EH (cell line): ENCODE data around the gene STPG1.

Experiments used
- DNase-seq: peaks from one replicate; pipeline ENCODE4 v3.0.0-alpha.2; 2015; ENCODE audit warnings: low read depth

The STPG1 gene

DNA sequence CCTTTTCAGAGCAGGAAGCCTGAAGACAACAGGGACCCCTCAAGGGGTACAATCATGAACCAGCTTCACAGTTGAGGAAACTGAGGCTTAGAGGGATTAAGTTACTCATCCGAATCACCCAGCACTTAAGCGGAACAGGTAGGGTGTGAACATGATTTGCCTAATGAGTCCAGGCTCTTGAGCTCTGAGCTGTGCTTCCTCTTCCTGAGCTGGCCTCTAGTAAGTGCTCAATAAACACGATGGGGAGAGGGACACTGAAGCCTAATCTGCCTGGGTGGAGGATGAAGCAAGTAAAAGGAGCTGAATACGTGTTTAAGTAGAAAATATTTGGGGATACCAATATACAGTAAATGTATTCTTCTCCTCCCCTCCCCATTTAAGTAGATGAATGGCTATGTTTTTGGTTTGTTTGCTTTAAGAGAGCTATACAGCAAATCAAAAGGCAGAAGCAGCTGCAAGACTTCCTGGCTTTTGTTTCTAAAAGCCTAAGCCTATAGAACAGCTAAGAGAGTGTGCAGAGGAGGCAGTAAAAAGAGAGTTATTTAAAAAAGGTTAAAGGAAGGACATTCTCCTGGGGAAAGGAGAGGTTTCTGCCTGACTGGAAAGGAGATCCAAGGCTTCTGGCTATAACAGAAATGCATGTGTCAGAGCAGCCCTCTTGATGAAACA lies 20.5 kb downstream of the STPG1 start:
- no peak for DNase-seq

DNA sequence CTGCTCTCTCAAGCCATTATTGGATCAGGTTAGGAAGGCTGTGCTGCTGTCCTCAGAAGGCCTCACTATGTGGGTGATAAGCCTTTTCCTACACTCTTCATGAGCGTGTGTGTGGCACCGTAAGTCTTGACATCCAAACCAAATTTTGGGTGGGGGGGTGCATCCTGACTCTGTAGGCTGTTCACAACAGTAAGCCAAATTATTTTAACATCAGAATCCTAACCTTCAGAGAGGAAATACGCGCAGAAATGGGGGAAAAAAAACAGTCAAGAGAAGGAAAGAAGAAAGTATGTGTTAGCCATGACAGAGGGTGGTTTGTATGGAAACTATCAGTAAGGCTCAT lies 21.0 kb downstream of the STPG1 start:
- DNase-seq, result no peak

DNA sequence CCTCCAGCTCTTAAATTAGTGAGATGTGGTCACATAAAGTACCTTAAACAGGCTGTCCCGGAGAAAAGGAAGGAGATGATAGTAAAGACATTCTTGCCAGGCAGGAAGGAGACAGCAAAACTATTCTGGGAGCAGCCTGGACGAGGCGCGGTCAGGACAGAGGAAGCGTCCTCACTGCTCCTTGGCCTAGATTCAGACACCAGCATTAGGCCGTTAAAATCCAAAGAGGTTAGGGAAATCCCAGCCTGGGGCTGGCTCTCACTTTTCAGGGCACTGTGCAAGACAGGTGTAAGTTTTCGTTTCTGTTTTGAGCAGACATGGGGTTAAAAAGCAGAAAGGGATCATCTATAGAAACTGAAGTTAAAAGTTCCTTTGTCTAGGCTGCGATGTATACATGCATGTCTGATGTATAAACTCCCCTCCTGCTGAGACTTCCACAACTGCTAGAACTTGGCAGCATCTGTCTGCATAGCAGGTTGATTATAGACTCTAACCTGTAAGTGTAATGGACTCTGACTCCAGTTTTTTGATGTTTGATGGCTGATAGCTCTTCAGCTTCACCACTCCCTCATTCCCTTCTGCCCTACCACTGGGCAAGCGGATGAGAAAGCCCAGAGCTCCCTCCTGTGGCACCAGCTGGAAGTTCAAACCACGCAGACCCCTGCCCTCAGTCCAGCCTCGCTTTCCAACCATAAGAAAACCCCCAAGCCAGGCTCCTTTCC lies 21.5 kb downstream of the STPG1 start:
- DNase-seq, result peak; percentile 64

DNA sequence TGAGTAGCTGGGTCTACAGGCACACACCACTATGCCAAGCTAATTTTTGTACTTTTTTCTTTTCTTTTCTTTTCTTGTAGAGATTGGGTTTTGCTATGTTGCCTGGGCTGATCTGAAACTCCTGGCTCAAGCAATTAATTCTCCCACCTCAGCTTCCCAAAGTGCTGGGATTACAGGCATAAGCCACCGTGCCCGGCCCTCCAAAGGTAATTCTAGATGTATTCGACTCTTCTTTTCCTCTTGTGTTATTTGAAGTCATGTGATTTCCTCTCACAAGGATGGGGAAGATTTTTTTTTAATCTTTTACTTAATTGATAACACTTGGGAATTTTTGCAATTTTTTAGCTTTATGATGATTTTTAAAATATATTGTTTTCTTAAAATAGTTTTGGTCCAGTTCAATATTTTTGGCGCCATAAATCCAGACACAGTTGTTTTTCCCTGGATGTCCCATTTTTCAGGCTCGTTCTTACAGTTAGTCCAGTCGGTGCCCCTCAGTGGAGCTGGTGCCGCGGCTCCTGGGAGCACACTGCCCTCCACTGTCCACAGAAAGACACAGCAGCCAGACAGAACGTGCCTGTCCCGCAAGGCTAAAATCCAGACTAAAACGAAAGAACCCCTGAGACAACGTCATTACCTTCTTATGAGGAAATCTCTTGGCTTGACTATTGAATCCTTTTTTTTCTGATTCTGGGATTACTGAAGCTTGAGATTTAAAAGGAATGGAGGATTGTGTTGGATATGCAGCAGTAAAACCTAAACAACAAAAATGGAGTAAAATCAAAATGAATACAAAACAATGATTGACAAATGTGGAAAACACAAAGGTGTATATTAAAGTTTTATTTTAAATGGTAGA lies 22.4 kb downstream of the STPG1 start:
- peak; percentile 83 for DNase-seq

DNA sequence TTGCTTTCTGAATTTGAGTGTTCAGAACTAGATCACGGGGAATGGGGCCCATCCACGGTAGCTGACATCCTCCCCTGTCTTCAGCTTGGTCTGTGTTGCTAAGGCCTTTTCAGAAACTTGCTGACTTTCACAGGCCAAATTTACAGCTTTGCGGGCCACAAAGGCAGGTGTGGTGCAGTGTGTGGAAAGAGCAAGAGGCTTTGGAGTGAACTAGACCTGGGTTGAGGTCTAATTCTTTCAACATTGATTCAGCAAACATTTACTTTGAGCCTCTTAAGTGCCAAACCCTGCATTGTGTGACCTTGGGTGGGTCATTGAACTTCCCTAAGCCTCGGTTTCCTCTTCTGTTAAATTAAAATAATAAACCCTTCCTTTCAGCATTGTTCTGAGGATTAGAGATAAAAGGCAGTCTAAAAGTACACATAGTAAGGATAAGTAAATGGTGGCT lies 24.3 kb downstream of the STPG1 start:
- DNase-seq, result no peak

DNA sequence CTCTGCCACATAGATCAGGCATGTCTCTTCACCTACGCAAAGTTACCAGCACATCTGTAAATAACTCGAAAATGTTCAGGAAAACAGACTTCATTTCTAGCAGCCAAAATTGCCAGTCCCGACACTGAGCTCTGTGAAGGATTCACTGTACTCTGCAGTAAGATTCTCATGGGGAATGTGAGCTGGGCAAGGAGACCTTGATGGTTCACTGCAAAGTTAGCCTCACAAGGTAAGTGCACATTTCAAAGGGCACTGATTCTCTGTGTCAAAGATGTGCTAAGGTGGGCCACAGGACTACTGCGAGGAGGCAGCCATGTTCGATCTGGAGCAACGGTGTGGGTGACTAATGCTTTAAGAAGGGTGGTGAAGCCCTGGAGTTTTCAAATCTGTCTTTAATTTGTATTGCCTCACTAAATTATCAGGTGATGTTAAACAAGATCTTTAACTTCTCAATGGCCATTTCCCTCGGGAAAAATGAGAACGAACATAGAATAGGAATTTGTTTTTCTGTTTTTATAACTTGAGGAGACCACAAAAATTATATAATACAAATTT lies 25.2 kb downstream of the STPG1 start:
- no peak for DNase-seq

DNA sequence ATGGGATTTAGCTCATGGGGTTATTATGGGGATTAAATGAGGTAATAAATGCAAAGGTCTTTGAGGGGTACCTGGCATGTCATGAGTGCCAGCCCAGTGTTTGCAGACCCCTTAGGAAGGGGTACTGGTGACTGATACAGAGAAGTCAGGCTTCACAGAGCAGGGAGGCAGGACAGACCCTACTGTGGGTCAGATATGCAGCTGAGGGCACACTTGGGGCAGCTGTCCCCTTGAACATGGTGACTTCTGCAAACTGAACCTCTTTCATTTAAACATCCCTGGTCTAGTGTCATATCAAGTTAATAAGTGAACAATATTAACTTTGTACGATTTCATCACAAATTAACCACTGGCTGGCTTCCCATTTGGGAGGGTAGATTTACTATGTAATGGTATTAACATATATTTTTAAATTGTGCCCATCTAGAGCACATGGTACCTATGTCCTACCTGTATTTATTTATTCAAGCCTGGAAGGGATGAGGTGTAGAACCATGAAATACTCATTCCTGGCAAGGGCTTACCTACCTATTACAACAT lies 25.9 kb downstream of the STPG1 start:
- DNase-seq, result no peak

DNA sequence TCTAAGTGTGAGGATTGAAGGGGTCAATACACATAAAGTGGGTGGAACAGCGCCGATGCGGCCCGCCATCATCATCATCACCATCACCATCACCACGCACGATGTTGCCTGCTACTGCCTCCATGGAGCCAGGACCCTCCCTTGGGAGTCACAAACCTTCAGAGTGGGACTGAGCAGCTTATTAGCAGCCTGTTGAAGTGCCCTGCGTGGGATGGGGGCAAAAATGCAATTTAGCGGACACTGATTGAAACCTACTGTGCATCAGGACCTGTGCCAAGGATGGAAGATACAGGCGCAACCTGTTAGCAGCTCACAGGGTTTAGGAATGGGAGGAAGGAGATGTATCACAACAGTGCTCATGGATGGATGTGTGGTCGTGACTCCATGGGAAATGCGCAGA lies 26.7 kb downstream of the STPG1 start:
- no peak for DNase-seq

DNA sequence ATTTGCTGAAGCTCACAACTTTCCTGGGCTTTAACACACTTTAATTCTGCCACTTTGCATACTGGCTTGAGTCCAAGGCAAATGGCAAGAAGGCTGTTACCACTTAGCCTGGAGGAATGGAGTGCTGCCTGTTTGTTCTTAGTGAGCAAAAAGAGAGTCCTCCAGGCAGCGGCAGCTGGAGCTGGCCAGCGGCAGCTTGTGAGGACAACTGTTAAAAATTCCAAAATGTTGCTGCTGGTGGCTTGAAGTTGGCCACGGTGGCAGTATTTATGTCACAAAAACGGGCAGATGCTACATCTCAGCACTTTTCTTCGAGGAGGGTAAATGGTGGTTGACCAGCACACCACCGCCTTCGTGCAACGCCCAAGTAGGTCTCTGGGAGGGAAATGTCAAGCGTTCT lies 27.3 kb downstream of the STPG1 start:
- peak; percentile 40 for DNase-seq

DNA sequence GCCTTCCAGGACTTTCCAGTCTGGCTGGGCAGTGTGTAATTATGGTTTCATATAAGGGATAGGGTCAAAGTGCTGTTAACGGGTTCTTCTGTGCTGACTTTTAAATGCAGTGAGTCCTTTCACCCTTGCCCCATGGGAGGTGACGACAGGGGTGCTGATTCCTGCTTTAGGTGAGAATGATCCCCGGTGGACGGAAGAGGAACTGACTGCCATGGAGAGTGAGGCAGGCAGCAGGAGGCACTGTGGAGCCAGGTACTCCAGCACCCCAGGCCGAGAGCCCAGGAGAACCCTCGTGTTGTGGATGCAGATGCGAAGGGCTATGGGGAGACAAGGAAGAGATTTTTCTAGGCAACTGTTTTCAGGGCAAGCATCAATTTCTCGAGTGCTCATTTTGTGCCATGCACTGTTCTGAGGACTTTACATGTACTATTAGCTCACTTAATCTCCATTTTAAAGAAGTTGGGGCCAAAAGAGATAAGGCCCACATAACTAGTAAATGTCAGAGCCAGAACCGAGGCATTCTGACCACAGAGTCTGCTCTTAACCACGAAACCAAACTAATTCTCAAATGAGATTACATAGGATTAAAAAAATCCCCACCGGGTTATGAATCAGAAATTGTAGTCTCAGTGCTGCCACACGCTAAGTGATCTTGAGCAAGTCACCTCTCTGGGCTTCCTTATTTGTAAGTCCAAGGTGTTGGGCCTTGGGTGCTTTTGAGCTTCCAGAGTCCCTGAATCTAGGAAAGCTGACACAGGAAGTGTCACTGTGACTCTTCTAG lies 28.2 kb downstream of the STPG1 start:
- DNase-seq, result peak; percentile 40

DNA sequence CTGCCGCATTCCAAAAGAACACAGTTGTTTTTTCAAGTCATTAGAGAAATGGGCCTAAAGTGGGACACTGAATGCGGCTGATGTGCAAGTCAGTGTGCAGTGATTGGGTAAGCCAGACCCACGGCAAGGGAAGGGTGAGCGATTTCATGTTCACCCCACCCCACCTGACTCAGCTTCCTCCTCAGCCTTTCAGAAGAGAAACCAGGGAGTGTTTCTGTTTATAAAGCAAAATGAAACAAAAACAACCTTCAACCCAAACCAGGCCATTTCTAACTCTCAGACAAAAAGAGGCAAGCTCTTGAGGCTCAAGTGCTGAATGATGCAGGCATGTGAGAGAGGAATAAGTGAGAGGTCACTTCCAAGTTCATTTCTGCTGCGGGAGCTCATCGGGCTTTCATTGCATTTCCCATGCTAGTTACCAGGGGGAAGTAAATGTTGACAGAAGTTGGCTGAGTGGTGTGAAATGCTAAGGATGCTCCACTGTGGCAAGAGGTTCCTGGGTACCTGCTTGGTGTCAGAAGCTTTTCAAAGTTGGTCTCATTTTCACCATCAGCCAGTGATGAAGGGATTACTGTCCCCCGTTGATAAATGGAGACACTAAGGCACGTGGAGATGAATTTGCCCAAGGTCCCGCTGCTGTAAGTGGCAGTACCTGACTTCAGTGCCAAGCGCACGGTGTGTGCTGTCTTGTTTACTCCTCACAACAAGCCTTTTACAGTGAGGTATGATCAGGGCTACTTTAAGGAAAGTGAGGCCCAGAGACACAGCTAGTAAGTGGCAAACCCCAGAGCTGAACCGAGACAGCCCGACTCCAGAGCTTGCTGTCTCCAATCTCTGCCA lies 29.1 kb downstream of the STPG1 start:
- peak; percentile 63 for DNase-seq

DNA sequence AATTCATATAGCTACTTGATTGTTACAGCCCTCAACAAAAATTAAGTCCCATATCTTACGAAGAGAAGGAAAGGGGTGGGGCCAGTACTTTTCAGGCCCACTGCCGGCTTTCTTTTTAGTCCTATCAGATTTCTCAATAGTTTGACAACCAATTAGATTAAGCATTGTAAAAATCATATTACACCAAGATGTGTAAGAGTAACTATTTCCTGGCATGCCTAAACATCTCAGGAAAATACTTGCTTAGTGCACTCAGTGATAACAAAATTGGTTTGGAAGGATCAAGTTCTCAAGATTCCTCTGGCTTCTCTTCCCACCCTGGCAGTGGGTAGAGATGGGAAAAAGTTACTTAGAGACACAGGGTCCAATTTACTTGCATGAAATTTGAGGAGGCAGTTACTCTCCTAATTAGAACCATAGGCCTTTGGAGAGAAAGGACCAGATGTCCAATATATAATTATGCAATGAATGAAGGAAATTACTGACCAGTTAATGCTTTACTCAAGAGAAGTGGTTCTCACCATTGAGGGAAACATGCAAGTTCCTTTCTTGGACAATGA lies 30.1 kb downstream of the STPG1 start:
- peak; percentile 32 for DNase-seq

DNA sequence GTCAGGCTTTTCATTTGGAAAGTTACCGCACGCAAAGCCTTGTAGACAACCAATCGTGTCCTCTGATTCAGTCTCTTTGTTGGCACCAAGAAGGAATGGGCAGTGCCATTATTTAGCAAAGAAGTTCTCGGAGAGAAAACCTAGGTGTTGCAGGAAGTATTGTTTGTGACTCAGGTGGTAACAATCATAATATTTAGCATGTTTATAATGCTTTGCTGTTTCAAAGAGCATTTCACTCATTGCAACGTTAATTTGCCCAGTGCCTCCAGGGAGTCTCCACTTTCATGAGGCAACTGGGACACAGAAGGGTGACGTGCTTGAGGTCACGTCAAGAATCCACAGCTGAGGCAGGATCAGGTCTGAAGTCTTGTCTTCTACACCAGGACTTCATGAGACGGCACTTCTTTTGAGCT lies 31.4 kb downstream of the STPG1 start:
- DNase-seq, result no peak

DNA sequence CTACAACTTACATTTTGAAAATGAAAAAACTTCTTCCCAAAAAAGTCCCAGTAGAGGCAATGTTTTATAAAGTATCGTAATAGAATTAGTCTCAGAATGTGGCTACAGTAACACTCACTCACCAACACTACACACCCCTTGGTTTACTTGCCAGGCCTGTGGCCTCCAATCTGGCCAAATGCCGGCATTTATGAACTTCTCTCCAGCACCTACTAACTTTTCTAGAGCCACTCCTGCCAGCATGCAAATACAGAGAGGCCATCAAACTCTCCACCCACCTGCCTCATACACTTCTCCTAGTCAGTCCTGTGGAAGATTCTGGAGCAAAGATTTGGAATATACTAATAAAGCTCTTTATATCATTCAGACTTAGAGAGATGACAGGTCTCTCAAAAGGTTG lies 32.3 kb downstream of the STPG1 start:
- DNase-seq, result no peak

DNA sequence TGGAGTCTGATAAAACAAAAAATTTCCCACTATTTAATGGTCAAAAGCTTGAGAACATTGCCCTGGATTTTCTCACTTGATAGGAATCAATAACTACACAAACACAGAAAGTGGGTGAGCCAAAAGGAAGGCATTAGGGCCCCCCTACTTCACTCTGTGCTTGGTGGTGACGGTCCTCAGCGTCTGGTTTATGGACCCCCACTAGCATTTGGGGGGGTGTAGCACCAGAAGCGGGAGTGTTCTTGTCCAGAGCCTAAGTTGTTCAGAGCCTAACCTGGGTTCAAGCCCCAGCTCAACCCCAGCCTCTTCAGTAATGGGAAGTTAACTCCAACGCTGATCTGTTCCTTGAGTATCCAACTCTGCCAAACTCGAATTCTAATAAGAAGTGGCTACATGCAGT lies 33.1 kb downstream of the STPG1 start:
- no peak for DNase-seq

DNA sequence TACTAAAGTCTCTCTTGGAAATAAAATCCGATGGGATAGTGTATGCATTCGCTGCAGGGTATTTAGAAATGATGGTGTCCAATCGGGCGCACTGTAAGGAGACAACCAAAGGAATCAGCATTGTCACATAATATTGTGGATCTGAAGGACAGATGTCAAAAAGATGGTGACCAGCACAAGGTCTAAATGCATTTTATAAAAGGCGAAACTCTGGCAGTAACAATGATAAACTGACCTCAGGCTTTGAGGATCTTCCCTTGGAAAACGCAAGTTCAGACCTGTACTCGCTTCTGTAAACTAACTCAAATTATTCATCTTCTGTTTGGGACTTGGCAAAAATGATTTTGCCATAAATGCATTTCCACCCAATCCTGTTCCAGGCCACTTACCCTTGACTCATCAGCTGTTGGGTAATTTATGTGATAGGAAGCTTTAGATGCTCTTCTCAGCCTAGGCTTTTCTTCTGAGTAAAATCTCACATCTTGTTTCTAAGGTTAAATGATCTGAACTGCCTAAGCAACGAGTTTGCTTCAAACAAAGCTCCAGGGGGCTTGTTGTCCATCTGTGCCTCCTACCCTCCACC lies 33.8 kb downstream of the STPG1 start:
- peak; percentile 42 for DNase-seq

DNA sequence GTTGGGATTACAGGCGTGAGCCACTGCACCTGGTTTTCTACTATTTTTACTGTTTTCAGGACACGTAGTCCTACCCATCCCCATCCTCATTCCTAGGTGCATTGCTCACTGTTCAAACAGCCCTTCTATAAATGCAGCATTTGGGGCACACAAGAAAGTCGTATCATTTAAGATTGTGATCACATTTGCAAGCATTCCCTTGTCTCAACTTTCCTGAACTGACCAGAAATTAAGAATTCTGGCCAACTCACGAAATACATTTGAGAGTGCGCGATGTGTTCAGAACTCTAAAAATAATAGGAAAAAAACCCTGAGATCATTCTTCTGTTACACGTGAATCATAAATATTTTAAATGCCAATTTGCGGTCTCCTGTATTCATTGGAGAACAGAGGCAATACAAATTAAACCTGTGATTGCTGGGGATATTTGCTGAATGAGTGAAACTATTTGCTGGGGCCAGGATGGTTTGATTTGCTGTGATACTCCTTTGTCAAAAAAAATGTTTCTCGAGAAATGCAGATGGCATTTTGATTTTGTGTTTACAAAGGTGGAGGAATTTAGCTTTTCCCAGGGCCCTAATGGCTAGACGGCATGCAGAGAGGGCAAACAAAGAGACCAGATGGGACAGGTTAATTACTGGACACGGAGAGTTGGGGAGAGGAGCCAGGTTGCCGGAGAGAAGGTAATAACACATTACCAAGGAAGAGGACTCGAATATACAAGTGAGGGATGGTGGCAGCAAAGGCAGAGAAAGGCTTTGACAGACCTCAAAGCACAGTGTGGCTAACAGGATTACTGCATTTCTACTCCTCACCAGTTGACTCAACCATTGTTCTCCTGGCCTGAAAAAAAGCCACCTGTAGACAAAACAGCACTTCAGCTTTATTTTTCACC lies 38.4 kb downstream of the STPG1 start:
- DNase-seq, result peak; percentile 53

DNA sequence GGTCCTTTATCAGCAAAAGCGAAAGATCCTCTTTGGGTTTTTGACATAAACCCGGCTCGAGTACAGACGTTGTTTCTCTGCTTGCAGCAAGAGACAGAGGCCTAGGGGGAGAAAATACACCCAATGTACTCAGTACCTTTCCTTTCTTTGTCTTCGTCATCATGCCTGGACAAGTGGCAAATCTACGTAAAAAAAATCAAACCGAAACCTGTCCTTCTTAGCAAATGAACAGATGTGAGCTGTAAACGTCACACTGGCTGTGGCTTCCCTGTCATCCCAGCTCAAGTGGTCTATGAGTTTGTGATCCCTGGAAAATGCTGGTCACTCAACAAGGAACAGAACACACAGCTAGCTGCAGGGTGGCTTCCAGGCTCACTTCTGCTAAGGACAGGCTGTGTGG lies 39.9 kb downstream of the STPG1 start:
- DNase-seq, result no peak

DNA sequence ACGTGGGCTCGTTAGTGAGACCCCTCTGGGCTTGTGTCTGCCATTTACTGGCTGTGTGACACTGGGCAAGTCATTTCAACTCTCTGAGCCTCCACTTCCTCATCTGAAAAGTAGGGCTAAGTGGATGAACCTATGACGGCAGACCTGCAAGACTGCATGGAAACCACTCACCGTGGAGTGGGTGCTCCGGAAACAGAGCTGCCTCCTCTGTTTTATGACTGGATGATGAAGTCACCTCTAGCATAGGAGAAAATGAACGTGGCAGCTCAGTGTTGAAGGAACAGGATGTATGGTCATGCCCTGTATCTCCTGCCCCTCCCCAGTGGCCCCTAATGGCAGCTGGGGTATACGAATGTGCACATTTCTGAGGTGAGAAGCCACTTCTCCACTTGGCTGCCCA lies 40.5 kb downstream of the STPG1 start:
- DNase-seq, result no peak
